Omental fat pad (tissue), 4 donors: Measurements from ENCODE around the gene CDH10. TPM values are rescaled to one million over a fixed set of nuclear protein-coding genes. Genes with fewer than 3 reads are reported as not detected.

Experiments used
- ATAC-seq: fragments of 150-250 bp; one replicate; pipeline ENCODE4 v1.9.1; 2016; ENCODE audit warnings: mild to moderate bottlenecking, moderate library complexity; ENCODE audit not compliant: low FRiP score
- DNase-seq: peaks from one replicate; pipeline ENCODE4 v3.0.0-alpha.2; 2019; ENCODE audit warnings: low spot score
- CTCF ChIP-seq, 3 donors: fragments of 450-650 bp; IDR thresholded peaks; one replicate each; pipeline ENCODE4 v1.5.1; 2016 to 2017; ENCODE audit warnings: antibody characterized with exemption in 3 of 3, mild to moderate bottlenecking in 3 of 3, moderate library complexity in 2 of 3
- total RNA-seq, 4 donors: library from RNA; depleted of rRNA; stranded (reverse); fragments of >200 nt; gene quantifications; one replicate each; pipeline ENCODE4 v1.1.0, GENCODE V29; 2016

CDH10 gene
- total RNA-seq, 4 donors from 2014 or later: not detected

- no peak for DNase-seq
- no peak for TF ChIP-seq CTCF (IDR thresholded peaks at IDR 0.05)
- ATAC-seq: no peak
These were observed 139.5 kb downstream of the CDH10 start for GRCh38 chr5:24505258-24505657.

GRCh38 chr5:24497591-24498157, 147.1 kb downstream of the CDH10 start:
- DNase-seq (no peak), ATAC-seq (no peak)
- no peak for TF ChIP-seq CTCF (IDR thresholded peaks at IDR 0.05)

GRCh38 chr5:24497145-24497544, 147.6 kb downstream of the CDH10 start:
- no peak for TF ChIP-seq CTCF (IDR thresholded peaks at IDR 0.05)
- ATAC-seq: no peak
- DNase-seq: no peak

GRCh38 chr5:24496268-24496667, 148.5 kb downstream of the CDH10 start:
- no peak for TF ChIP-seq CTCF (IDR thresholded peaks at IDR 0.05)
- ATAC-seq: no peak

GRCh38 chr5:24492229-24492628, 152.5 kb downstream of the CDH10 start:
- no peak for TF ChIP-seq CTCF (IDR thresholded peaks at IDR 0.05)
- no peak for DNase-seq

More at GRCh38 chr5:24496268-24496667, 148.5 kb downstream of the CDH10 start:
- DNase-seq: no peak

GRCh38 chr5:24491490-24491889, 153.3 kb downstream of the CDH10 start:
- ATAC-seq (no peak), DNase-seq (no peak)
- no peak for TF ChIP-seq CTCF (IDR thresholded peaks at IDR 0.05)

More at GRCh38 chr5:24492229-24492628, 152.5 kb downstream of the CDH10 start:
- no peak for ATAC-seq
